ENCODE data around the gene KCNA4.
"Not testable (repeated sequence)": the region's sequence is repeated elsewhere in the genome, so short reads cannot be mapped to it uniquely, and the experiment has no call there.

KCNA4 gene

GRCh38 chr11:29989174-29989970, 27.5 kb downstream of the KCNA4 start:
- no peak for DNase-seq

GRCh38 chr11:29985248-29985647, 31.6 kb downstream of the KCNA4 start:
- no peak for DNase-seq

GRCh38 chr11:29984544-29984943, 32.3 kb downstream of the KCNA4 start:
- no peak for DNase-seq

GRCh38 chr11:29978549-29978948, 38.3 kb downstream of the KCNA4 start:
- DNase-seq = no peak

- not testable (repeated sequence) for DNase-seq
These were observed 41.2 kb downstream of the KCNA4 start for GRCh38 chr11:29975580-29975979.

GRCh38 chr11:29963796-29964195, 53.0 kb downstream of the KCNA4 start:
- DNase-seq = no peak

- DNase-seq = no peak
These were observed 53.8 kb downstream of the KCNA4 start for GRCh38 chr11:29963036-29963435.

- no peak for DNase-seq
These were observed 54.6 kb downstream of the KCNA4 start for GRCh38 chr11:29962243-29962642.

All from suppressor macrophage treated with lipopolysaccharide for 1 hour (primary cell).